ENCODE measurements around the gene ATR.
"Not testable (repeated sequence)": the region's sequence is repeated elsewhere in the genome, so short reads cannot be mapped to it uniquely, and the experiment has no call there.

The ATR gene

GRCh38 chr3:142578329-142579223, at the start of gene ATR:
TSS of gene ATR (minus strand) at chr3:142578733. CDS start at chr3:142578704, 29 bp downstream.
- peak; percentile 98 for DNase-seq

- no peak for DNase-seq
Observed at GRCh38 chr3:142626971-142627370, 48.4 kb upstream of the ATR start.

- no peak for DNase-seq
Observed at GRCh38 chr3:142625153-142625440, 46.6 kb upstream of the ATR start.

GRCh38 chr3:142624341-142625152, 46.0 kb upstream of the ATR start:
- no peak for DNase-seq

- no peak for DNase-seq
Observed at GRCh38 chr3:142623194-142623593, 44.7 kb upstream of the ATR start.

- no peak for DNase-seq
Observed at GRCh38 chr3:142622405-142622804, 43.9 kb upstream of the ATR start.

GRCh38 chr3:142618917-142619461, 40.5 kb upstream of the ATR start:
- DNase-seq, result no peak

- no peak for DNase-seq
Observed at GRCh38 chr3:142615171-142615570, 36.6 kb upstream of the ATR start.

- DNase-seq, result no peak
Observed at GRCh38 chr3:142614059-142614626, 35.6 kb upstream of the ATR start.

GRCh38 chr3:142613491-142613890, 35.0 kb upstream of the ATR start:
- no peak for DNase-seq

- DNase-seq, result no peak
Observed at GRCh38 chr3:142611206-142611605, 32.7 kb upstream of the ATR start.

GRCh38 chr3:142609136-142609535, 30.6 kb upstream of the ATR start:
- DNase-seq, result no peak

- no peak for DNase-seq
Observed at GRCh38 chr3:142608631-142609030, 30.1 kb upstream of the ATR start.

GRCh38 chr3:142604940-142605339, 26.4 kb upstream of the ATR start:
- DNase-seq, result no peak

GRCh38 chr3:142603386-142603705, 24.8 kb upstream of the ATR start:
- DNase-seq, result not testable (repeated sequence)

- no peak for DNase-seq
Observed at GRCh38 chr3:142602619-142603385, 24.3 kb upstream of the ATR start.

GRCh38 chr3:142601713-142602112, 23.2 kb upstream of the ATR start:
- DNase-seq, result no peak

GRCh38 chr3:142597906-142598305, 19.4 kb upstream of the ATR start:
- no peak for DNase-seq

GRCh38 chr3:142596726-142597088, 18.2 kb upstream of the ATR start:
- DNase-seq, result no peak

- peak; percentile 87 for DNase-seq
Observed at GRCh38 chr3:142595951-142596725, 17.6 kb upstream of the ATR start, which contains the start of gene PLS1. TSS of gene PLS1 (plus strand) at chr3:142596393. CDS start at chr3:142664238, 67,845 bp downstream.

- DNase-seq, result no peak
Observed at GRCh38 chr3:142595581-142595950, 17.0 kb upstream of the ATR start.

GRCh38 chr3:142595141-142595540, 16.6 kb upstream of the ATR start:
- DNase-seq, result no peak
